Calu3 (cell line): ENCODE measurements around the gene SIPA1L2. TPM values are rescaled to one million over a fixed set of nuclear protein-coding genes. Genes with fewer than 3 reads are reported as not detected.

Source experiments
- BruUV-seq: library from RNA; stranded (reverse); fragments of 400-500 nt; replicated peaks from 2 replicates; lab custom pipeline; 2021; lab: Mats Ljungman, UMichigan
- CTCF ChIA-PET: fragments of 300-600 bp; sonication (Branson Sonifier 250); formaldehyde crosslinking; loops from one replicate; lab custom pipeline; 2022; ENCODE audit warnings: antibody characterized with exemption; lab: Charles Lee
- DNase-seq: peaks from one replicate; pipeline ENCODE4 v3.0.0; 2022
- H3K27ac Mint-ChIP-seq: one replicate; pipeline ENCODE4 v1.8.0; 2022; ENCODE audit warnings: mixed read lengths; ENCODE audit not compliant: unreplicated experiment
- H3K27me3 Mint-ChIP-seq: one replicate; pipeline ENCODE4 v1.8.0; 2022; ENCODE audit warnings: mixed read lengths; ENCODE audit not compliant: unreplicated experiment
- H3K36me3 Mint-ChIP-seq: one replicate; pipeline ENCODE4 v1.8.0; 2022; ENCODE audit warnings: mild to moderate bottlenecking, moderate library complexity, mixed read lengths; ENCODE audit not compliant: insufficient read depth, unreplicated experiment
- H3K4me1 Mint-ChIP-seq: one replicate; pipeline ENCODE4 v1.8.0; 2022; ENCODE audit warnings: mild to moderate bottlenecking, low read depth, mixed read lengths; ENCODE audit not compliant: unreplicated experiment
- H3K4me3 Mint-ChIP-seq: one replicate; pipeline ENCODE4 v1.8.0; 2022; ENCODE audit warnings: mild to moderate bottlenecking, low read depth, moderate library complexity, mixed read lengths; ENCODE audit not compliant: unreplicated experiment
- H3K9me3 Mint-ChIP-seq: one replicate; pipeline ENCODE4 v1.8.0; 2022; ENCODE audit warnings: low read depth, mixed read lengths; ENCODE audit not compliant: unreplicated experiment
- CTCF ChIP-seq: fragments of 200-600 bp; IDR thresholded peaks from one replicate; pipeline ENCODE4 v1.8.0; 2022; ENCODE audit warnings: antibody characterized with exemption; ENCODE audit not compliant: unreplicated experiment
- intact Hi-C: fragments of 100-400 bp; cut with micrococcal nuclease; formaldehyde crosslinking; loops from one replicate; pipeline ENCODE4 v1.10.0; 2022; ENCODE audit not compliant: unreplicated experiment
- total RNA-seq: library from RNA; stranded (reverse); gene quantifications from 2 replicates; pipeline ENCODE4 v1.2.3, GENCODE V29; 2022

The SIPA1L2 gene
- total RNA-seq, 1 experiment from 2014 or later: 1.5 TPM

DNA sequence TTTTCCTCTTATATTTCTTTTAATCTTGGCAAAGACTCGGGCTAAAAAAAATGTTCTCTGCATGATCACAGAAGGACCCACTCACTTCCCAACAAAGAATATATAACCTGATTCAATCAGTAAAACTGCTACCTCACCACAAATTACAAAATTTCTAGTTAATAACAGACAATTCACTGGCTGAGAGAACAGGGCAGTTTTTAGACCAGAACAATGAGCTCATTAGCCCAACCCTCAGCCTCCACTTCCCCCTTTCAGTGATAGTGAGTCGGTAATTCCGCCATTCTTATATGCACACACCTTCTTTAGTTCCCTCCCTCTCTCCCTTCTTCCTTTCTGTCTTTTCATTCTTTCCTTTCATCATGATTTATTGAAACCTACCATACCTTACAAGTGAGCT, 8.9 kb downstream of the SIPA1L2 start:
- CTCF ChIA-PET: interaction anchor here (0.6 to 0.9 kb wide), 2 partner anchors 680 to 779 kb away, joined by 3 read pairs; no protein-coding TSS in a partner anchor
- no TSS peak for BruUV-seq
- Mint-ChIP-seq H3K27ac (no peak overlapping the region), H3K27me3 (peaks cover 20% of the 10 kb centered on the region), H3K4me3 (no peak overlapping the region), H3K9me3 (no peaks in the 10 kb centered on the region), H3K4me1 (peaks cover 10% of the 10 kb centered on the region), H3K36me3 (peaks cover 6% of the 10 kb centered on the region)
- no peak for TF ChIP-seq CTCF
- intact Hi-C loops: loop anchor here (10.0 kb wide), 1 partner anchor 346 kb away; no protein-coding TSS in a partner anchor
- no peak for DNase-seq

GRCh38 chr1:232620356-232620969, 9.5 kb downstream of the SIPA1L2 start:
- intact Hi-C loops: loop anchor here (10.0 kb wide), 1 partner anchor 346 kb away; no protein-coding TSS in a partner anchor
- Mint-ChIP-seq H3K27ac (no peak overlapping the region), H3K9me3 (no peaks in the 10 kb centered on the region), H3K4me3 (no peak overlapping the region), H3K27me3 (peaks cover 14% of the 10 kb centered on the region), H3K36me3 (peaks cover 6% of the 10 kb centered on the region), H3K4me1 (peaks cover 10% of the 10 kb centered on the region)
- no TSS peak for BruUV-seq
- CTCF ChIA-PET: interaction anchor here (0.5 to 0.9 kb wide), 3 partner anchors 13 to 780 kb away, joined by 3 to 6 read pairs (median 4); no protein-coding TSS in a partner anchor
- no peak for DNase-seq
- TF ChIP-seq CTCF: no peak

DNA sequence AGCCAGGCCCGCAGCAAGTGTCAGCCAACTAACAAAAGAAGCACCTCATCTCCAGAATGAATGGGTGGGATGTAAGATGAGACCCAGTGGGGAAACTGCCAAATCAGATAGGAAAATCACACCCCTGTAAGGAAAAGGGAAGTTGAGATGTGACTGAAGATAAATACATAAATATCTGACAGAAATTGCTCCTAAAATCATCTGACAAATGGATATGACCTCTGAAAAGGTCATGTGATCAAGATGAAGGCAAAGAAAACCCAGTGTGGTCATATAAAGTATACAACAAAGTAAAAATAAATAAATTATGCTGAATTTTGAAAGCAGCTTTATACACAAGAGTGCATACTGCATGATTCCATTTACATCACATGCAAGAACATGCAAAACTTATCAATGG, 12.7 kb downstream of the SIPA1L2 start:
- CTCF ChIA-PET: no interaction called here

DNA sequence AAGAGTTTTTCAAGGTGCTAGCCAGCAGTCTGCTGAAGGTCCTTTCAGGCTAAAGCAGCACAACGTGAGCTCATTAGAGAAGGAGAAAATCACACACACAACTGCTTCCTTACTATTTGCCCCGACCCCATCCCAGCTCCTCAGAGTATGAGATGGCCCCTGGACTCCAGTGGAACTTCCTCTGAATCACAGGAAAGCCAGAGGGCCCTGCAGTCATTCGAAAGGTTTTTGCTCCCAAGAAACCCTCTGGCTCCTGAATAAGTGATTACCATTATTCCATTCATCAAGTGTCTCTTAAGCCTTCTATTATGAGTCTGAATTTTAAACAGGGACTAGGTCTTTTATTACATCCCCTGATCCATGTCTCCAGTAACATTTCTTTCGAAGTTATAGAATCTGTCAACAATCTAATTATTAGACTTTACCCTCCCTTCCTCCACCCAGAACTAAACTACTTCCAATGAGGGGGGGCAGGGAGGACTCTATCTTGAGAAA, 14.6 kb downstream of the SIPA1L2 start:
- DNase-seq: no peak
- H3K36me3 Mint-ChIP-seq: peaks cover 5% of the 10 kb centered on the region
- intact Hi-C loops: no loop called here
- no peak overlapping the region for H3K27ac Mint-ChIP-seq
- CTCF ChIA-PET: no interaction called here
- no peaks in the 10 kb centered on the region for H3K9me3 Mint-ChIP-seq
- H3K4me1 Mint-ChIP-seq: peaks cover 4% of the 10 kb centered on the region
- H3K4me3 Mint-ChIP-seq: no peak overlapping the region
- peaks cover 8% of the 10 kb centered on the region for H3K27me3 Mint-ChIP-seq
- BruUV-seq: no TSS peak
- no peak for TF ChIP-seq CTCF

More for the DNA sequence above, 12.7 kb downstream of the SIPA1L2 start:
- Mint-ChIP-seq H3K4me1 (peaks cover 10% of the 10 kb centered on the region), H3K27me3 (peaks cover 8% of the 10 kb centered on the region), H3K4me3 (no peak overlapping the region), H3K27ac (no peak overlapping the region), H3K36me3 (peaks cover 6% of the 10 kb centered on the region), H3K9me3 (no peaks in the 10 kb centered on the region)
- BruUV-seq: no TSS peak
- no peak for TF ChIP-seq CTCF
- intact Hi-C loops: no loop called here
- no peak for DNase-seq
